ENCODE results near the gene LPCAT1. TPM values are rescaled to one million over a fixed set of nuclear protein-coding genes. Genes with fewer than 3 reads are reported as not detected.
"Not testable (repeated sequence)": the region's sequence is repeated elsewhere in the genome, so short reads cannot be mapped to it uniquely, and the experiment has no call there.

LPCAT1 gene, protein sequence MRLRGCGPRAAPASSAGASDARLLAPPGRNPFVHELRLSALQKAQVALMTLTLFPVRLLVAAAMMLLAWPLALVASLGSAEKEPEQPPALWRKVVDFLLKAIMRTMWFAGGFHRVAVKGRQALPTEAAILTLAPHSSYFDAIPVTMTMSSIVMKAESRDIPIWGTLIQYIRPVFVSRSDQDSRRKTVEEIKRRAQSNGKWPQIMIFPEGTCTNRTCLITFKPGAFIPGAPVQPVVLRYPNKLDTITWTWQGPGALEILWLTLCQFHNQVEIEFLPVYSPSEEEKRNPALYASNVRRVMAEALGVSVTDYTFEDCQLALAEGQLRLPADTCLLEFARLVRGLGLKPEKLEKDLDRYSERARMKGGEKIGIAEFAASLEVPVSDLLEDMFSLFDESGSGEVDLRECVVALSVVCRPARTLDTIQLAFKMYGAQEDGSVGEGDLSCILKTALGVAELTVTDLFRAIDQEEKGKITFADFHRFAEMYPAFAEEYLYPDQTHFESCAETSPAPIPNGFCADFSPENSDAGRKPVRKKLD
- 73.9 to 76.8 TPM (median 74.8 TPM) in 3 replicates for total RNA-seq

DNA sequence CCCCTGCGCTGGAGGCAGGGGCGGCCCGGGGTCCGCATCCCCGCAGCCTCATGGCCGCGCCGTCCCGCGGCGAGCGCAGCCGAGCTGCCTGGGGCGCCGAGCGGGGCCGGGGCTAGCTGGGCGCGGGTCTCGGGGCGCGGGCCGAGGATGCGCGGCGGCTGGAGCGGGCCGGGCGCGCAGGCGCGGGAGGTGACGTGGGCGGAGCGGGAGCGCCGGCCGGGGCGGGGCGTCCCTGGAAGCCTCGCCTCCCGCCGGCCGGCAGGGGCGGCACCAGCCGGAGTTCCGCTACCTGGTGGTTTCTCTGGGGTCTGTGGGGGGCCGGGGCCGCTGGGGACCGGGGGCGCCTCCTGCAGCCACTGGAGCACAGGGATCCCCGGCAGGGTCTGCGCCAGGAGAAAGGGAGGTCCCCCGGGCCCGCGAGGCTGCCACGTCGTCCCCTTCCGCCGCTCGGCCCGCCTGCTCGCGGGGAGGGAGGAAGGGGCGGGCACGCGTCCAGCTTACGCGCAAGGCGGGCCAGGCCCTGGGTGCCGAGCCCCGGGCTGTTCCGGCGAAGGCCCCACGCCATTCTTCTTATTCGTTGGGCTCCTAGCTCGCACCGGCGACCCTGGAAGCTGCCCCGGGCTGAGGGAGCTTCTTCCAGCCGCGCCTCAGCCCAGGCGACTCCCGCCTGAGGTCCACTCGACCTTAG, at the start of gene LPCAT1:
Gene LPCAT1 (minus strand): TSS at position 168 of the 688 bp plus-strand sequence. CDS start 116 bp downstream, at position 52.
- Mint-ChIP-seq H3K4me1 (peaks cover 18% of the 10 kb centered on the region), H3K9me3 (peaks cover 5% of the 10 kb centered on the region), H3K4me3 (peak within 1 kb of the TSS; percentile 78), H3K27ac (peak within 1 kb of the TSS; percentile 62), H3K27me3 (ENCODE audit: low read depth) (no peaks in the 10 kb centered on the region), H3K36me3 (peaks cover 2% of the 10 kb centered on the region)
- no peak for TF ChIP-seq CTCF (IDR thresholded peaks at IDR 0.05; ENCODE audit: unreplicated experiment)
- peak; percentile 73 to 89 for DNase-seq (ENCODE audit: low spot score in 2 of 2, unreplicated experiment in 2 of 2)

DNA sequence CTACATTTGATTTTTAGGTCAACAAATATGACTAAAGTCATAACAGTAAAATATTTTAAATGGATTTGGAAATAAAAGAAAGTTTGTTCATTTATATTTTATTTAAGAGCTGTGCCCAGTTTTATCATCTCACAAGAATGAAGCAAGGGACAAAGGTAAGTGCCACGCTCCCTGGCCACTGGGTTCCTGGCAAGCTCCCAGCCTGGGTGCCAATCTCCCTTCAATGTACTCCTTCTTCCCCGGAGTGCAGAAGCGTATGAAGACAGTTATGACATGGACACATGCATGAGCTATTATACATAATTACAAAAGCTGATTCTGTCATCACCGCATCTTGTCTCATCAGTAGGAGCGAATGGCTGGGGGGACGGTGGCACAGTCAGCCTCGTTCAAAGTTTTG, 48.1 kb upstream of the LPCAT1 start:
- not testable (repeated sequence) for H3K27me3 Mint-ChIP-seq (ENCODE audit: low read depth); H3K4me3 Mint-ChIP-seq; H3K9me3 Mint-ChIP-seq; H3K27ac Mint-ChIP-seq; DNase-seq (ENCODE audit: low spot score in 2 of 2, unreplicated experiment in 2 of 2)
- H3K36me3 Mint-ChIP-seq = peaks cover 31% of the 10 kb centered on the region
- peaks cover 19% of the 10 kb centered on the region for H3K4me1 Mint-ChIP-seq

DNA sequence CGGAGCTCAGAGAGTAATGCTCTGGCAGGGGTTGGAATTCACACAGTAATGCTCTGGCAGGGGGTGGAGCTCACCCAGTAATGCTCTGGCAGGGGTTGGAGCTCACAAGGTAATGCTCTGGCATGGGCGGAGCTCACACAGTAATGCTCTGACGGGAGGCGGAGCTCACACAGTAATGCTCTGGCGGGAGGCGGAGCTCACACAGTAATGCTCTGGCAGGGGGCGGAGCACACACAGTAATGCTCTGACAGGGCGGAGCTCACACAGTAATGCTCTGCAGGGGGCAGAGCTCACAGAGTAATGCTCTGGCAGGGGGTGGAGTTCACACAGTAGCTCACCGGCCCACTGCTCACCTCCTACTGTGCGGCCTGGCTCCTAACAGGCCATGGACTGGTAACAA, 47.2 kb upstream of the LPCAT1 start:
- Mint-ChIP-seq H3K9me3 (peaks cover 3% of the 10 kb centered on the region), H3K4me1 (peaks cover 19% of the 10 kb centered on the region), H3K4me3 (no peak overlapping the region), H3K27ac (no peak overlapping the region), H3K27me3 (ENCODE audit: low read depth) (no peaks in the 10 kb centered on the region), H3K36me3 (peaks cover 31% of the 10 kb centered on the region)
- DNase-seq (ENCODE audit: low spot score in 2 of 2, unreplicated experiment in 2 of 2) = no peak
- TF ChIP-seq CTCF (IDR thresholded peaks at IDR 0.05; ENCODE audit: unreplicated experiment) = no peak

DNA sequence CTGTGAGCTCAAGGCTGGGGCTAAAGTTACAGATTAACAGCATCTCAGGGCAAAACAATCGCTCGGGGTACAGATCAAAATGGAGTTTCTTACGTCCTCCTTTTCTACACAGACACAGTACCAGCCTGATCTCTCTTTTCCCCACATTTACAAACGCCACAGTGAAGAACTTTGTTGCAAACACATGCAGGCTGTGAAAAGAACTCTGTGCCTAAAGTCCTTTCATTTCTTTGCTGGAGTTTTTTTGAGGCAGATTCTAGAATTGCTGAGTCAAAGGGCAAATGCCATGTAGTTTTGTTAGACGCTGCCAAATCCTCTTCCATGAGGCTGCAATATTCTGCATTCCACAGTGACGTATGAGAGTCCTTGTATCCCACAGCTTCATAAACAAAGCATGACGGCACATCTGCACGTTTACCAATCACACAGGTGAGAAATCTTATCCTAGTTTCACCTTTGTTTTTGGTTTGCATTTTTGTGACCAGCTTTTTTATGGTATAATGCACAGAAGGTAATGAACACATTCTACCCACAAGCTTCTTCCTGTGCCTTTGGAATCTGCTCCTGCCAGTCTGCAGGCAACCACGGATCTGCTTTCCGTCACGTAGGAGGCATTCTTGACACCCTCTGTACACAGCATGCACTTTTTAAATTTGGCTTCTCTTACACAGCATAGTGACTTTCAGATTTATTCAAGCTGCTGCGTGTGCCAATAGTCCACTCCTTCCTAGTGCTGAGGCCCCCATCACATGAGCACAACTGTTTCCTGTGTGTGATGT, 44.6 kb upstream of the LPCAT1 start:
- no peak overlapping the region for H3K4me3 Mint-ChIP-seq
- H3K27ac Mint-ChIP-seq = peak overlapping the region; percentile 97
- no peaks in the 10 kb centered on the region for H3K27me3 Mint-ChIP-seq (ENCODE audit: low read depth)
- no peak for TF ChIP-seq CTCF (IDR thresholded peaks at IDR 0.05; ENCODE audit: unreplicated experiment)
- H3K4me1 Mint-ChIP-seq = peaks cover 19% of the 10 kb centered on the region
- DNase-seq (ENCODE audit: low spot score in 2 of 2, unreplicated experiment in 2 of 2) = no peak
- H3K9me3 Mint-ChIP-seq = peaks cover 3% of the 10 kb centered on the region
- peaks cover 24% of the 10 kb centered on the region for H3K36me3 Mint-ChIP-seq

DNA sequence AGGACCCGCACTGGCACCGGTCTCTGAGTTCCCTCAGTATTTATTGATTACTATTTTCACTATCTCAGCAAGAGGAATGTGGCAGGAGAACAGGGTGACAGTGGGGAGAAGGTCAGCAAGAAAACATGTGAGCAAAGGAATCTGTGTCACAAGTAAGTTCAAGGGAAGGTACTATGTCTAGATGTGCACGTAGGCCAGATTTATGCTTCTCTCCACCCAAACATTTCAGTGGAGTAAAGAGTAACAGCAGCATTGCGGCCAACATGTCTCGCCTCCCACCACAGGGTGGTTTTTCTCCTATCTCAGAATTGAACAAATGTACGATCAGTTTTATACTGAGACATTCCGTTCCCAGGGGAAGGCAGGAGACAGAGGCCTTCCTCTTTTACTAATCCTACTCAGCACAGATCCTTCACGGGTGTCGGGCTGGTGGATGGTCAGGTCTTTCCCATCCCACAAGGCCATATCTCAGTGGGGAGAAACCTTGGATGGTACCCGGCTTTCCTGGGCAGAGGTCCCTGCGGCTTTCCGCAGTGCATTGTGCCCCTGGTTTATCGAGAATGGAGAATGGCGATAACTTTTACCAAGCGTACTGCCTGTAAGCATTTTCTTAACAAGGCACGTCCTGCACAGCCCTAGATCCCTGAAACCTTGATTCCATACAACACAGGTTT, 43.9 kb upstream of the LPCAT1 start:
- not testable (repeated sequence) for DNase-seq (ENCODE audit: low spot score in 2 of 2, unreplicated experiment in 2 of 2)
- peak overlapping the region; percentile 97 for H3K27ac Mint-ChIP-seq

More for the DNA sequence above, 43.9 kb upstream of the LPCAT1 start:
- H3K4me1 Mint-ChIP-seq = peaks cover 19% of the 10 kb centered on the region
- H3K9me3 Mint-ChIP-seq; H3K27me3 Mint-ChIP-seq (ENCODE audit: low read depth); H3K4me3 Mint-ChIP-seq: not testable (repeated sequence)
- H3K36me3 Mint-ChIP-seq = peaks cover 24% of the 10 kb centered on the region

Data from mesothelial cell of epicardium (in vitro differentiated cells).